ENCODE measurements around the gene SNPH.

The SNPH gene

DNA sequence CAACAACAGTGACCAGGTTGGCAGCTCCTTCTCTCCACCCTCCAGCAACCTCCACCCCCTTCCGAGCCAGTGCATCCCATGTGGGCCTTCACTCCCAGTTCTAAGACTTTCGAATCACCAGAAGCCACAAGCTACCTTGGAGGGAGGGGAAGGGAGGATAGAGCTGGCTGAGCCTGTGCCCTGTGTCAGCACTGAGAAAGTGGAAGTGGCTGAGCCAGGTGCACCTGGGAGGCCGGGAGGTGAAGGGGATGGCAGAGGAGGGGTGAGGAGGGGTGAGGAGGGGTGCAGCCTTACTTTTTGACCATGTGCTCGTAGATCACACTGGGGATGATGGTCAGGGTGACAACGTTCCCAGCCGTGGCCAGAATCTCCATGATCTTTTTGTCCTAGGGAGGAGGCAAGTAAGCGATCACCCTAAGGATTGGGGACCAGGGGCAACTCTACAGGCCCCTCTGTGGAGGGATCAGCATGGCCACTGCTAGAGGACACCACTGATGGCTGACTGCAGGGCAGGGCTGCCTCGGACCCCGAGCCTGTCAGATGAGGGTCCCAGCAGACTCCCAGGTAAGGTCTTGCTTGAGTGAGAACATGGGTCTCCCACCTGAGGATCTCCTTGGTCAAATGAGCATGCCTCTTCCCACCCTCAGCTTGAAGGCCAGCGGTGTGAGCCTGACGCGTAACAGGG is 44.6 kb downstream of the SNPH start:
- Histone ChIP-seq H3K4me3 (ENCODE audit: low read length) (no peak overlapping the region), H3K27me3 (ENCODE audit: control insufficient read depth, insufficient read depth, low read length) (no peaks in the 10 kb centered on the region), H3K9ac (ENCODE audit: low read depth, low read length) (no peak overlapping the region), H3K9me3 (replicated peaks; ENCODE audit: low read length) (no peaks in the 10 kb centered on the region), H3K36me3 (ENCODE audit: insufficient read depth, low read length) (peaks cover 2% of the 10 kb centered on the region), H3K4me1 (ENCODE audit: control insufficient read depth, insufficient read depth, low read length) (peaks cover 4% of the 10 kb centered on the region), H3K4me2 (ENCODE audit: low read length) (no peak overlapping the region)

DNA sequence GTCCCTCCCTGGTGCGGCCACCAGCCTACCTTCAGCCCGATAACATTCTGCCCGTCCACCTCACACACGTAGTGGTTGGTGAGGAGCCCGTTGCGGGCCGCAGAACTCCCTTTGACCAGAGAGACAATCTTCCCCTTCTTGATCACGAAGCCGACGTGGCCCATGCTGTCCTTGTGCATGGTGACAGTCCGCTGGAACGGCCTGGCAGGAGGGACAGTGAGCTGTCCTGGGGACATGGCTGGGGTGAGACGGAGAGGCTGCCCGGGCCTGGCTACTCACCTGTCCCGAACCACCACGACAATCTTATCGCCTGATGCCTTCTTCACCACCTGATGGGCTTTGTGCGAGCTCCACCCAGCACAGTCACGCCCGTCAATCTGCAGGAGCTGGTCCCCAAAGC is 46.2 kb downstream of the SNPH start:
- no peak overlapping the region for H3K9ac ChIP-seq (ENCODE audit: low read depth, low read length)
- H3K9me3 ChIP-seq (replicated peaks; ENCODE audit: low read length): no peaks in the 10 kb centered on the region
- no peak overlapping the region for H3K4me3 ChIP-seq (ENCODE audit: low read length)
- H3K36me3 ChIP-seq (ENCODE audit: insufficient read depth, low read length): no peaks in the 10 kb centered on the region
- no peaks in the 10 kb centered on the region for H3K27me3 ChIP-seq (ENCODE audit: control insufficient read depth, insufficient read depth, low read length)
- no peak overlapping the region for H3K4me2 ChIP-seq (ENCODE audit: low read length)
- peaks cover 4% of the 10 kb centered on the region for H3K4me1 ChIP-seq (ENCODE audit: control insufficient read depth, insufficient read depth, low read length)

DNA sequence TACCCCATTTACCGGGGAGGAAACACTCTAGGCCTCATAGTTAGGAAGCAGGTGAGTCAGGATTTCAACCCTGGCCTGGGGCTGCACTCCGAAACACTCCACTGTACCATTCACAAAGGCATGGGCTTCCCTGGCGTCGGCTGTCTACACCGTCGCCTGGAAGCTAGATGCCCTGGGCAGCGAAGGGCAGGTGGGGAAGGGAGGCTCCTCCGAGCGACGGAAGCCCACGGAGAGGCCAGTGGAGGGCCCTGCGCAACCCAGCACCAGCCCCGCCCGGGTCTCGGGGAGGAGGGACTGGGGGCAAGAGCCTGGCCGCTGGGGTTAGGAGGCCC is 46.8 kb downstream of the SNPH start:
- no peak overlapping the region for H3K4me3 ChIP-seq (ENCODE audit: low read length)
- no peaks in the 10 kb centered on the region for H3K36me3 ChIP-seq (ENCODE audit: insufficient read depth, low read length)
- H3K4me1 ChIP-seq (ENCODE audit: control insufficient read depth, insufficient read depth, low read length): peaks cover 4% of the 10 kb centered on the region
- no peaks in the 10 kb centered on the region for H3K27me3 ChIP-seq (ENCODE audit: control insufficient read depth, insufficient read depth, low read length)
- H3K9me3 ChIP-seq (replicated peaks; ENCODE audit: low read length): no peaks in the 10 kb centered on the region
- no peak overlapping the region for H3K4me2 ChIP-seq (ENCODE audit: low read length)
- no peak overlapping the region for H3K9ac ChIP-seq (ENCODE audit: low read depth, low read length)

DNA sequence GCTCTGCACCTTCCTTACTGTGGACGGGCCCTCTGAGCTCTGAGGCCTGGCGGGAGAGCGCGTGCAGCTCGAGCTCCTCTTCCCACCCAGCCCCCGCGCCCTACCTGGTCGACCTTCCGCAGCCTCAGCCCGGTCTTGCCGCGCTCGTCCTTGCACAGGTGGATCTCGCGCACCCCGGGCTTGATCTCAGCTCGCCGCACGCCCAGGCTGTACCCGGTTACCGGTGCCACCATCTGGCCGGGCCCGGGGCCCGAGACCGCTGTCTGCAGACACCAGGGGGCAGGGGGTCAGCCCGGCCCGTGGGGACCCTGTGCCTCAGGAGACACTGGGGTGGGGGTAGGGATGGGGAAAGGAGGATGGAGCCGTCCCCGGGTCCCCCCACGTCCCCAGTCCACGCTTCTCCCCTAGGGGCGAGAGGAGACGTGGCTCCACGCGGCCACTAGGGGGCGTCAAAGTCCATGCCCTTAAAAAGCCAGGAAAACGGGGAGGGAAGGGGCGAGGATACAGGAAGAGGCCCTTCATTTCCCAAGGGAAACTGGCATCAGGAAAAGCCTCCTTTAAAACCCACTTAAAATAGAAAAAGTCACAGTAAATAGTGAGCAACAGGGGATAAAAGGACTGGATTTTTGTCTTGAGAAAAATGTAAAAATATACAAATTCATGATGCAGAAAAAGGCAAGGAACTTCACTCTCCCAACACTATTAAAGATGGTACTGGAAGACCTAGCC is 47.3 kb downstream of the SNPH start:
- Histone ChIP-seq H3K9ac (ENCODE audit: low read depth, low read length) (peak overlapping the region; percentile 13), H3K27me3 (ENCODE audit: control insufficient read depth, insufficient read depth, low read length) (no peaks in the 10 kb centered on the region)

DNA sequence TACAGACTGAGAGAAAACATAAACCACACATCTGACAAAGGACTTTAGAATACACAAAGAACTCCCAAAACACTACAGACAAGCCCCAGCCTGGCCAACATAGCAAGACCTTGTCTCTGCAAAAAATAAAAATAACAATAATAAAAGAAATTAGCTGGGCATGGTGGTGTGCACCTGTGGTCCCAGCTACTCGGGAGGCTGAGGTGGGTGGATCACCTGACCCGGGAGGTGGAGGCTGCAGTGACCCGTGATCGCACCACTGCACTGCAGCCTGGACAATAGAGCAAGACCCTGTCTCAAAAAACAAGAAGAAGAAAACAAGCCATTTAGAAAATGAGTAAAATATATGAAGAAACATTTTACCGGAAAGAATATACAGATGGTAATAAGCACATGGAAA is 49.7 kb downstream of the SNPH start:
- no peak overlapping the region for H3K4me2 ChIP-seq (ENCODE audit: low read length)
- H3K9ac ChIP-seq (ENCODE audit: low read depth, low read length): no peak overlapping the region
- no peaks in the 10 kb centered on the region for H3K27me3 ChIP-seq (ENCODE audit: control insufficient read depth, insufficient read depth, low read length)
- H3K4me1 ChIP-seq (ENCODE audit: control insufficient read depth, insufficient read depth, low read length): peaks cover 13% of the 10 kb centered on the region
- no peaks in the 10 kb centered on the region for H3K9me3 ChIP-seq (replicated peaks; ENCODE audit: low read length)
- no peaks in the 10 kb centered on the region for H3K36me3 ChIP-seq (ENCODE audit: insufficient read depth, low read length)
- H3K4me3 ChIP-seq (ENCODE audit: low read length): no peak overlapping the region

More for the DNA sequence above, 47.3 kb downstream of the SNPH start:
- no peaks in the 10 kb centered on the region for H3K9me3 ChIP-seq (replicated peaks; ENCODE audit: low read length)
- peak overlapping the region; percentile 77 for H3K4me2 ChIP-seq (ENCODE audit: low read length)
- peaks cover 4% of the 10 kb centered on the region for H3K4me1 ChIP-seq (ENCODE audit: control insufficient read depth, insufficient read depth, low read length)
- peak overlapping the region; percentile 43 for H3K4me3 ChIP-seq (ENCODE audit: low read length)
- H3K36me3 ChIP-seq (ENCODE audit: insufficient read depth, low read length): no peaks in the 10 kb centered on the region

DNA sequence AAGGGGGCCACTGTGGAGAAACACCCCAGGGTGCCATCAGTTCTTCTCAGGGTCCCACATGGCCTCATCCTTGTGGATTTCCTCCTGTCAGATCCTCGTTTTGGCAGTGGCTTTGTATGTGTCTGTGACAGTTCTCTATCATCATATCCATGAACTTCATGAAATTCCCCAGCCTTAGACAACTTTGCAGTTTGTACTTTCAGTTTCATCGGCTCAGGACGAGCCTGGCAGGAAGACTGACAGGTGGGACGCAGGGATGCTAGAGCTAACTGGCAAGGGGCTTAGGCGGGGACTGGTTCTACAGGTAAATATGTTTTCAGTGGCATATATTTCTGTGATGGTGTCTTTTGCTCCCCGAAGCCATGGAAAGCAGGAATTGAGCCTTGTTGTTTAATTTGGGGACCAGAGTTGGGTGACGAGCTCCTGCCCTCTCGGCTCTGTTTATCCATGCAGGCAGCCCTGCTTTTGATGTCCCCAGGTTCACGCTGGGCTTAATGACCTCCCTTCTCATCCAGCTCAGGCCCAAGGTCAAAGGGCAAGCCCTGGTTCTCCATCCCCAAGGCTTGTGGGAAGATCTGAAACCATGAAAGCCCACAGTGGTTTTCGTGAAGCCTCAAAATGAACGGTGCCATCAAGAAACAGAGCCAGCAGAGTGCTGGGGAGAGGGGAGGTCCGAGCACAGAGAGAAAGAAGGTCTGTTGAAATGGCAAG is 51.6 kb downstream of the SNPH start:
- no peaks in the 10 kb centered on the region for H3K9me3 ChIP-seq (replicated peaks; ENCODE audit: low read length)
- H3K4me1 ChIP-seq (ENCODE audit: control insufficient read depth, insufficient read depth, low read length): peaks cover 23% of the 10 kb centered on the region
- H3K36me3 ChIP-seq (ENCODE audit: insufficient read depth, low read length): no peaks in the 10 kb centered on the region
- H3K4me2 ChIP-seq (ENCODE audit: low read length): peak overlapping the region; percentile 51
- H3K9ac ChIP-seq (ENCODE audit: low read depth, low read length): no peak overlapping the region
- H3K4me3 ChIP-seq (ENCODE audit: low read length): no peak overlapping the region
- no peaks in the 10 kb centered on the region for H3K27me3 ChIP-seq (ENCODE audit: control insufficient read depth, insufficient read depth, low read length)

DNA sequence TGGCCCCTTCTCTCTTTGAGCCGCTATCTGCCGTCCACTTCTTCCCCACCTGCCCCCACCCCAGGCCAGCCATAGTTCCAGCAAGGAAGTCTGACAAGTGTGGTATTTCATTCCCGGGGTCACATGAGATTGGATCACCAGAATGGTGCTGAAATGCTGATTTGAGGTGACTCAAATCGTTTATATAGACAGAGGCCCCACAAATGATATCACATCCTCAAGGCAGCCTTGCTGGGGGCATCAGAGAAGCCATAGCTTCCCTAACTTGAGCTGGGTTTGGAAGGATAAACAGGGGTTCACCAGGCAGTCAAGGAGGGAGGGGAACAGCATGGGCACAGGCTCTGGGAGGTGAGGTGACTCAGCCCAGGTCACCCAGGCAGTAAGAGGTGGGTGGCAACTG is 53.0 kb downstream of the SNPH start:
- H3K4me1 ChIP-seq (ENCODE audit: control insufficient read depth, insufficient read depth, low read length): peaks cover 31% of the 10 kb centered on the region
- no peak overlapping the region for H3K4me3 ChIP-seq (ENCODE audit: low read length)
- H3K36me3 ChIP-seq (ENCODE audit: insufficient read depth, low read length): no peaks in the 10 kb centered on the region
- H3K9me3 ChIP-seq (replicated peaks; ENCODE audit: low read length): no peaks in the 10 kb centered on the region
- no peaks in the 10 kb centered on the region for H3K27me3 ChIP-seq (ENCODE audit: control insufficient read depth, insufficient read depth, low read length)
- no peak overlapping the region for H3K9ac ChIP-seq (ENCODE audit: low read depth, low read length)
- H3K4me2 ChIP-seq (ENCODE audit: low read length): no peak overlapping the region

DNA sequence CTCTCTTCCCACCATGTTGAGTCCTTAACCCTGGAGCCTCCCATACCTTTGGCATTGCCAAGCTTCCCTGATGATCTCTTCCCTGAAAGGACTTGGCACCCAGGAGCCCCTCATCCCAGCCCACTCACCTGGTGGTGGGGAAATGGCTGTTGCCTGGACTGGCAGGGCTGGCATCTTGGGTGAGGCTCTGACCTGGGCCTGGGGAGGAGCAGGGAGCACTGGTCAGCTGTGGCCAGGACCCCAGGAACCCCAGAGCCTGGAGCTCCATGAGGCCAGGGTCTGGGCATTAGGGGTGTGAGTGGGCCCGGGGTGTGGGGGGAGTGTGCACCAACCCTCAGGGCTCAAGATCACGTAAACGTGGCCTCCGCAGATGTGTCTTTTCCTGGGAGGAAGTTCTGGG is 53.4 kb downstream of the SNPH start:
- no peaks in the 10 kb centered on the region for H3K27me3 ChIP-seq (ENCODE audit: control insufficient read depth, insufficient read depth, low read length)
- H3K9ac ChIP-seq (ENCODE audit: low read depth, low read length): no peak overlapping the region
- peaks cover 35% of the 10 kb centered on the region for H3K4me1 ChIP-seq (ENCODE audit: control insufficient read depth, insufficient read depth, low read length)

DNA sequence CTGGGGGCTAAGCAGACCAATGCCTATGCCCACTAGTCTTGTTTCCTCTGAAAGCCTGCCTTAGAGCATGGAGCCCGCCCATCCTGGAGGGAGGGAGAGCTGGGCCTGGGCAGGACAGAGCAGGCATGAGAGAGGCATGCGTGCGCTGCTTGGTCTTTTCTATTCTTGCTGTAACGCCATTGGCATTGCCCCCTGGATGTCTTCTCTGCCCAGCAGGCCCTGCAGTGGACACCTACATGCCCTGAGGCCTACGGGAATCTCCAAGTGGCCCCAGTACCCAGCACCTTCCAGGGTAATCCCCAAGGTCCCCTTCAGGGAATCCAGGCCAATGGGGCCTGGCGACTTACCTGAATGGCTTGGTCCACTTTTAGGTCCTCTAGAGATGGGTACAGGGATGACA is 53.9 kb downstream of the SNPH start:
- no peaks in the 10 kb centered on the region for H3K9me3 ChIP-seq (replicated peaks; ENCODE audit: low read length)
- peaks cover 41% of the 10 kb centered on the region for H3K4me1 ChIP-seq (ENCODE audit: control insufficient read depth, insufficient read depth, low read length)
- no peaks in the 10 kb centered on the region for H3K36me3 ChIP-seq (ENCODE audit: insufficient read depth, low read length)
- no peaks in the 10 kb centered on the region for H3K27me3 ChIP-seq (ENCODE audit: control insufficient read depth, insufficient read depth, low read length)
- no peak overlapping the region for H3K4me3 ChIP-seq (ENCODE audit: low read length)
- no peak overlapping the region for H3K9ac ChIP-seq (ENCODE audit: low read depth, low read length)
- H3K4me2 ChIP-seq (ENCODE audit: low read length): no peak overlapping the region

More for the DNA sequence above, 53.4 kb downstream of the SNPH start:
- Histone ChIP-seq H3K36me3 (ENCODE audit: insufficient read depth, low read length) (no peaks in the 10 kb centered on the region), H3K4me2 (ENCODE audit: low read length) (no peak overlapping the region), H3K4me3 (ENCODE audit: low read length) (no peak overlapping the region), H3K9me3 (replicated peaks; ENCODE audit: low read length) (no peaks in the 10 kb centered on the region)

DNA sequence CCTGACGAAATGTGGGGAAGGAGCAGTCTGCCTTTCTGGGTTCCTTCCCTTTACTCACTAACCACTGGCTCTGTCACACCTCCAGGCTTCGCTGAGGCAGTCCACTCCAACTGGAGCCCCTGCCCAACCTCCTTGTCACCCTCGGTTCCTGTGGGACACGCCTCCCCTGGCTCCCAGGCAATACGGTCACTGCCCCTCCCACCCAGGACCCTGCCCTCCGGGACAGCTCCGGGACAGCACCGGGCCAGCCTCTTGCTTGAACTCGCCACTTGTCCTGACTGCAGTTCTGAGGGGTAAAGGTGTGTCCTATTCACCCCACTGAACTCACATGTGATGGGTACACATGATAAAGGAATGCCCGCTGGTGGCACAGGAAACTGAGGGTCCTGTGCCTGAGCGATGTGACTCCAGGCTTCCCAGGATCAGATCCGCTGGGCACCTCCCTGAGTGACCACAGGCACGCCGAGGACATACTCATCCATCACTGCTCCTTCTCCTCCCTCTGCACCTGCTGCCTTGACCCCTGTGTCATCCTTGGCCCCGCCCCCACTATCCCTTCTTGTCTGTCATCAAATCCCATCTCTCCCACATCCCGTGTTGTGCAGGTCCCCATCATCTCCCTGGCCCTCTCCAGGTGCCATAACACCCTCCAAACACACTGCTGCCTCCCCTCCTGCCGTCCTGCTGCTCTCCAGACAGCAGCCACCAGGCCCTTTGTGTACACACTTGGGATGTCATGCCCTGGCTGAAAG is 55.0 kb downstream of the SNPH start:
- no peak overlapping the region for H3K9ac ChIP-seq (ENCODE audit: low read depth, low read length)
- H3K36me3 ChIP-seq (ENCODE audit: insufficient read depth, low read length): no peaks in the 10 kb centered on the region
- no peaks in the 10 kb centered on the region for H3K27me3 ChIP-seq (ENCODE audit: control insufficient read depth, insufficient read depth, low read length)
- H3K4me3 ChIP-seq (ENCODE audit: low read length): no peak overlapping the region
- H3K9me3 ChIP-seq (replicated peaks; ENCODE audit: low read length): no peaks in the 10 kb centered on the region
- H3K4me2 ChIP-seq (ENCODE audit: low read length): no peak overlapping the region
- H3K4me1 ChIP-seq (ENCODE audit: control insufficient read depth, insufficient read depth, low read length): peaks cover 44% of the 10 kb centered on the region

DNA sequence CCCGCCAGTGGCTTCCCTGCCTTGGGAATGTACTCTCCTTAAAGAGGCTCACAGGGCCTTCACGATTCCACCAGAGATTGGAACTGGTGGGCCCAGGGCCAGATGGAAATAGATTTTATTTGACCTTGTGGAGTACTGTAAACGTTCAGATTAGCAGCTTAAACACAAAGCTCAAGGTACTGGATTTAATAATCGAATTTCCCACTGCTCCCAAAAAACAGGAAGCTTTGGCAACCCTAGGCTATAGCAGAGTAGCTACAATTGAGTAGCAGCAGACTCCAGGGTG is 55.5 kb downstream of the SNPH start:
- Histone ChIP-seq H3K4me1 (ENCODE audit: control insufficient read depth, insufficient read depth, low read length) (peaks cover 49% of the 10 kb centered on the region), H3K36me3 (ENCODE audit: insufficient read depth, low read length) (no peaks in the 10 kb centered on the region), H3K4me2 (ENCODE audit: low read length) (no peak overlapping the region), H3K9ac (ENCODE audit: low read depth, low read length) (no peak overlapping the region), H3K9me3 (replicated peaks; ENCODE audit: low read length) (no peaks in the 10 kb centered on the region), H3K27me3 (ENCODE audit: control insufficient read depth, insufficient read depth, low read length) (no peaks in the 10 kb centered on the region), H3K4me3 (ENCODE audit: low read length) (no peak overlapping the region)
